IPS-18a (cell line): ENCODE results near the gene MIEF2.
A peak's percentile ranks its signal among the peaks of the same experiment; 100 is the strongest.
"Not testable (repeated sequence)": the region's sequence is repeated elsewhere in the genome, so short reads cannot be mapped to it uniquely, and the experiment has no call there.

Experiments used
- H3K27ac ChIP-seq: one replicate; pipeline ENCODE4 v1.5.1; 2013; ENCODE audit warnings: low read length
- H3K27me3 ChIP-seq: one replicate; pipeline ENCODE4 v1.6.1; 2013; ENCODE audit warnings: mild to moderate bottlenecking, low read length; ENCODE audit not compliant: control insufficient read depth, insufficient read depth
- H3K36me3 ChIP-seq: one replicate; pipeline ENCODE4 v1.6.1; 2013; ENCODE audit warnings: low read depth, low read length; ENCODE audit not compliant: control insufficient read depth
- H3K4me1 ChIP-seq: one replicate; pipeline ENCODE4 v1.6.1; 2013; ENCODE audit warnings: low read depth, low read length; ENCODE audit not compliant: control insufficient read depth
- H3K4me3 ChIP-seq: one replicate; pipeline ENCODE4 v1.5.1; 2013; ENCODE audit warnings: low read length
- H3K9ac ChIP-seq: one replicate; pipeline ENCODE4 v1.6.1; 2013; ENCODE audit warnings: mild to moderate bottlenecking, low read length, moderate library complexity
- H3K9me3 ChIP-seq: one replicate; pipeline ENCODE4 v1.6.1; 2013; ENCODE audit warnings: low read depth, low read length; ENCODE audit not compliant: control insufficient read depth

MIEF2 gene

DNA sequence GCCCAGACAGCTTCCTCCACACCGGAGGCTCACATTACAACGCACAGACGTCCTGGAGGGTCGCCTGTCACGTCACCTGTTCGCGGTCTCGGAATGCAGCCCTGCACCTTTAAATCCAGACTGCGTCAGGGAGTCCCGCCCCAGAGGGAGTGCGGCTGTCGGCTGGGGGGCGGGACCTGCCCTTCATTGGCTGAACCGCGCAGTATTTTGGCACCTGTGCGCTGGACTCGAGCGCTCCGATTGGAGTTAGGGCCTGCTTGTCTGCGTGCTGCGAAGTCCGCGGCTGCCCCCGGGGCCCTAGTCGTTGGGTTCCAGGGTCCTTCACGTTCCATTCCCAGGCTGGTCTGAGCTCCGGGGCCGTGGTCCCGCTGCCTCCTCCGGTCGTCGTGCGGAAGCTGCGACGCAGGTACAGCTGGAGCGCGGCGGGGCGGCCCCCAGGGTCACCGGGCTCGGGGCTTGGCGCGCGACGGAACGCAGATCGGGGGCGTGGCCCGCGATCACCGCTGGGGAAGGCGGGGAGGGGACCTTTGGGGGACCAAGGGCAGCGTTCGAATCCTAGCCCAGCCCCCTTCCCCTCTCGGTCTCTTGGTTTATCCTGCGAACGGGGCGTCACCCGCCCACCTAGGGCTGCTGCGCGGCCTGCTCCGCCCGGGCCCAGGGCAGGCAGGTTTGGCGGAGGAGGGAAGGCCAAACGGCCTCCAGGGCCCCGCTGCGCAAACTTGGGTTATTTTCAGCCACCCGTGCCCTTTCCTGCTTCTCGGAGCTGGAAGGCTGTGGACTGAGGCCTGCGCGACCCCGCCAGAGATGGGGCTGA, at the start of gene MIEF2:
TSS of gene MIEF2 (plus strand) at position 331 of the 814 bp plus-strand sequence. CDS start 2,059 bp downstream, outside the sequence.
- Histone ChIP-seq H3K4me3 (peak within 1 kb of the TSS; percentile 74), H3K27ac (peak within 1 kb of the TSS; percentile 29), H3K4me1 (peaks cover 13% of the 10 kb centered on the region)

DNA sequence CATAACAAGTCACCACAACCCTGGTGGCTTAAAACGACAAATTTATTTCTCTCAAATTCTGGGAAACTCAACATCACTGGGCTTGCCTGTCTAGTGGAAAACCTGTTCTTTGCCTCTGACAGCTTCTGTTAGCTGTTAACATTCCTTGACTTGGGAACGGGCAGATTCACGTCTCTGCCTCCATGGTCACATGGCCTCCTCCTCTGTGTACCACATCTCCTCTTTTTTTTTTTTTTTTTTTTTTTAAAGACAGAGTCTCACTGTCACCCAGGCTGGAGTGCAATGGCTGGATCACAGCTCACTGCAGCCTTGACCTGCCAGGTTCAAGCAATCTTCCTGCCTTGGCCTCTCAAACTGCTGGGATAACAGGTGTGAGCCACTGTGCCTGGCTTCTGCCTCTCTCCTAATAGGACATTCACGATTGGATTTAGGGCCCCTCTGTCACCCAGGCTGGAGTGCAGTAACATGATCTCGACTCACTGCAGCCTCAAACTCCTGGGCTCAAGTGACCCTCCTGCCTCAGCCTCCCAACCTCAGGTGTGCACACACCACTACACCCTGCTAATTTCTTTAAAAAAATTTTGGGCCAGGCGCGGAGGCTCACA, 46.7 kb upstream of the MIEF2 start:
- Histone ChIP-seq H3K9ac (no peak overlapping the region), H3K4me1 (no peaks in the 10 kb centered on the region), H3K27me3 (no peaks in the 10 kb centered on the region), H3K36me3 (peaks cover 18% of the 10 kb centered on the region), H3K4me3 (no peak overlapping the region), H3K9me3 (no peaks in the 10 kb centered on the region), H3K27ac (no peak overlapping the region)

More for the DNA sequence above, at the start of gene MIEF2:
- Histone ChIP-seq H3K36me3 (peaks cover 27% of the 10 kb centered on the region), H3K9ac (peak within 1 kb of the TSS; percentile 67), H3K9me3 (no peaks in the 10 kb centered on the region), H3K27me3 (no peaks in the 10 kb centered on the region)

- H3K27me3 ChIP-seq, H3K9me3 ChIP-seq, H3K9ac ChIP-seq, H3K27ac ChIP-seq, H3K4me1 ChIP-seq, H3K4me3 ChIP-seq, H3K36me3 ChIP-seq: not testable (repeated sequence)
Observed at GRCh38 chr17:18216906-18217305, 43.6 kb upstream of the MIEF2 start.

- Histone ChIP-seq H3K9me3 (no peaks in the 10 kb centered on the region), H3K9ac (no peak overlapping the region), H3K27me3 (no peaks in the 10 kb centered on the region), H3K4me3 (no peak overlapping the region), H3K4me1 (no peaks in the 10 kb centered on the region), H3K27ac (no peak overlapping the region), H3K36me3 (no peaks in the 10 kb centered on the region)
Observed at GRCh38 chr17:18217412-18218015, 42.9 kb upstream of the MIEF2 start.

GRCh38 chr17:18218756-18219415, 41.6 kb upstream of the MIEF2 start:
- H3K36me3 ChIP-seq, result no peaks in the 10 kb centered on the region
- no peak overlapping the region for H3K9ac ChIP-seq
- no peaks in the 10 kb centered on the region for H3K4me1 ChIP-seq
- no peak overlapping the region for H3K4me3 ChIP-seq
- H3K9me3 ChIP-seq, result no peaks in the 10 kb centered on the region
- H3K27ac ChIP-seq, result no peak overlapping the region
- no peaks in the 10 kb centered on the region for H3K27me3 ChIP-seq

DNA sequence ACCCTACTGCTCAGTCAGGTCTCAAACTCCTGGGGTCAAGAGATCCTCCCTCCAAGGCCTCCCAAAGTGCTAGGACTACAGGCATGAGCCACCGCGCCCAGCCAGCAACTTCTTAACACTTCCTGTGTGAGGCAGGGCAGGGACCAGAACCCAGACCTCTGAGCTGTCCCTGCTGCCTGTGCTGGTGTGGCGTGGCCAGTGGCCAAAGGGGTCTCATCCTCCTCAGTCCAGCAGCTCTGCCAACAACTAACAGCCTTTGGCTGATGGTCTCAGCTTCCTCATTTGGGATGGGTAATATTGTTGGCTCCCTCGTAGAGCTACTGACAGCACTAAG, 36.4 kb upstream of the MIEF2 start:
- Histone ChIP-seq H3K4me3 (peak overlapping the region; percentile 75), H3K27me3 (no peaks in the 10 kb centered on the region), H3K4me1 (peaks cover 6% of the 10 kb centered on the region), H3K36me3 (no peaks in the 10 kb centered on the region), H3K9ac (peak overlapping the region; percentile 92), H3K9me3 (no peaks in the 10 kb centered on the region), H3K27ac (peak overlapping the region; percentile 97)

DNA sequence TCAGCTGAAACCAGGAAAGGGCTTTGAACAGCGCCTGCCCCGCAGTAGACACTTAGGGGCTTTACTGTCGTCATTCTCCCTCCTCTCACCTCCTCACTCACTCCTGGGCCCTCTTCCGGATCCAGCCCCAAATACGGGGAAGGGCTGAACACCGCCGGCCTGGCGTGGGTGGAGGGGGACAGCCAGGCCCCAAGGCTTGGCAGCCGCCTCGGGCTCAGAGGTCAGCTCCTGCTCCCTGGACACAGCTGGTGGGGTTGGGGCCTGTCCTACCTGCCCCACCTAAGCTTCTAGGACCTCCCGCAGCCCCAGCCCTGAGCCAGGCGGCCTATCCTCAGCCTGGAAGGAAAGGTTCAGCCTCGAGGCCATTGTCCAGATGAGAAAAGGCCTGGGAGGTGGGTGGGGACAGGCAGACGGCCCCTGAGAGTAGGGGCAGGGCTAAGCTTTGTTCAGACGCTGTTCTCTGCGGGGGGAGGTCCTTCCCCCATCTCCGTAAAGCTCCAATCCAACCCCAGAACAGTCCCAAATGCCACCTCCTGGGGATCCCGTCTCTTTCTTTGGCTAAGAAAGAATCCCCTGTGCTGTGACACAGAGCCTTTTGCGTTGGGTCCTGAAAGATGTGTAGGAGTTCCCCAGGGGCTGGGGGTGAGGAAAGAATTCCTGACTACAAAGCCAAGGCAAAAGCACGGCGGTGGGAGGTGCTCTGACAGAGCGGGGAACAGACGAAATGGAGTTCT, 35.9 kb upstream of the MIEF2 start:
- Histone ChIP-seq H3K9ac (peak overlapping the region; percentile 92), H3K4me3 (peak overlapping the region; percentile 75), H3K9me3 (no peaks in the 10 kb centered on the region), H3K4me1 (peaks cover 6% of the 10 kb centered on the region), H3K36me3 (no peaks in the 10 kb centered on the region), H3K27me3 (no peaks in the 10 kb centered on the region), H3K27ac (peak overlapping the region; percentile 97)

GRCh38 chr17:18225121-18225641, 35.3 kb upstream of the MIEF2 start, which contains the start of gene LLGL1:
LLGL1 (plus strand) TSS chr17:18225635; CDS start chr17:18225683, 48 bp downstream.
- no peaks in the 10 kb centered on the region for H3K36me3 ChIP-seq

DNA sequence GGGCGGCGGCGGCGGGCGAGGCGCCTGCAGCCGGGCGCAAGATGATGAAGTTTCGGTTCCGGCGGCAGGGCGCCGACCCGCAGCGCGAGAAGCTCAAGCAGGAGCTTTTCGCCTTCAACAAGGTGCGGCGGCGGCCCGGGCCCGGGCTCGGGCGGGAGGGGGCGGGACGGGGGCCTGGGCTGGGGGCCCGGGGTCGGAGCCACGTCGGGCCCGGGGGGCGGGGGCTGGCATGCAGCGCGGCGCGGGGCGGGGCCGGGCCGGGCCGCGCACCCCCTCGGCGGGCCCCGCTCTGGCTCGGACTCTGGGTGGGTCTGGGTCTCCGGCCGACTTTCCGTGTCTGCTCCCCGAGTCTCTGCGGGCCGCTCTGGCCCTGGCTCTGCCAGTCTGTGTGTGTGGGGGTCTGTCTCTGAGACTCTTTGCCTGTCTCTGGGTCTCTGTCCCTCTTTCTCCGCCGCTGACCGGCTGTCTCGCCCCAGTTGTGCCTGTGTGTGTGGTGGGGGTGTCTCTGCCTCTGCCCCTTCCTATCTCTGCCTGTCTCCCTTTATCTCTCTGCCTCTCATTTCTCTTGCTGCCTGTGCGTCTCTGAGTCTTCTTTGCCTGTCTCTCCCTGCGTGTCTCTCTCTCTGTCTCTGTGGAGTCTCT, 34.7 kb upstream of the MIEF2 start:
- Histone ChIP-seq H3K27me3 (no peaks in the 10 kb centered on the region), H3K9ac (peak overlapping the region; percentile 66), H3K4me1 (peaks cover 8% of the 10 kb centered on the region), H3K27ac (no peak overlapping the region), H3K9me3 (no peaks in the 10 kb centered on the region), H3K36me3 (no peaks in the 10 kb centered on the region), H3K4me3 (peak overlapping the region; percentile 85)

More at GRCh38 chr17:18225121-18225641, 35.3 kb upstream of the MIEF2 start, which contains the start of gene LLGL1:
- no peaks in the 10 kb centered on the region for H3K27me3 ChIP-seq
- peak within 1 kb of the TSS; percentile 97 for H3K27ac ChIP-seq
- no peaks in the 10 kb centered on the region for H3K9me3 ChIP-seq
- peaks cover 6% of the 10 kb centered on the region for H3K4me1 ChIP-seq
- peak within 1 kb of the TSS; percentile 92 for H3K9ac ChIP-seq
- H3K4me3 ChIP-seq, result peak within 1 kb of the TSS; percentile 85

DNA sequence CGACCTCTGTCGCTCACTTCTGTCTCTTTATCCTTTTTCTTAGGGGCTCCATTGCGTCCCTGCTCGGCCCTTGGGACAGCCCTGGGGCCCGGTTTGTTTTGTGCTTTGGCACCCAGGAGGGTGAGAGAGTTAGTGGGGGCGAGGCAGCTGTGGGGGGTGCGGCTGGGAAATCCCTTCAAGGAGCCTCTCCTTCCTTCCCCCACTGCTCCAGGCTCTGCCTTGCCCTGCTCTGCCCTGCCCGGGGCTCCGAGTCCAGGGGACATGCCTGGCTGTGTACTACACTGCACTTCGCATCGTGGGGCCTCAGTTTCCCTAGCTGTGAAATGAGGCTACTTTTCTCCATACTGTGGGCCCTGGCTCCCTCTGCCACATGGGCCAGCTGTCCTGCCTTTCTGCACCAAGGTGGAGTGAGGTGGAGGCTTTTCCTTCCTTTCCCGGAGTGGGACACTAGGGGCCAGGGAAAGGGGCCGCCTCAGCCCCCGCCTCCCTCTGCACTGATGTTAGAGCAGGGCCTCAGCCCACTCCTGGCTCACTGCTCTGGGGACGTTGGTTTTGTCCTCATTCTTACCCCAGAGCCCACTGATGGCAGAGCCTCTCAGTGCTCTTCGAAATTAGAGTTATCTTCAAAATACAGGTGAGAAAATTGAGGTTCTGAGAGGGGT, 34.0 kb upstream of the MIEF2 start:
- Histone ChIP-seq H3K9ac (peak overlapping the region; percentile 66), H3K36me3 (no peaks in the 10 kb centered on the region), H3K9me3 (no peaks in the 10 kb centered on the region), H3K27me3 (no peaks in the 10 kb centered on the region), H3K4me3 (peak overlapping the region; percentile 85), H3K27ac (no peak overlapping the region), H3K4me1 (peaks cover 12% of the 10 kb centered on the region)
